ENCODE measurements around the gene ELL2. TPM values are rescaled to one million over a fixed set of nuclear protein-coding genes. Genes with fewer than 3 reads are reported as not detected.
"Not testable (repeated sequence)": the region's sequence is repeated elsewhere in the genome, so short reads cannot be mapped to it uniquely, and the experiment has no call there.

Gene ELL2
- polyA plus RNA-seq, 12 donors: 2.4 to 14.0 (median 4.4) TPM; not detected in 1

DNA sequence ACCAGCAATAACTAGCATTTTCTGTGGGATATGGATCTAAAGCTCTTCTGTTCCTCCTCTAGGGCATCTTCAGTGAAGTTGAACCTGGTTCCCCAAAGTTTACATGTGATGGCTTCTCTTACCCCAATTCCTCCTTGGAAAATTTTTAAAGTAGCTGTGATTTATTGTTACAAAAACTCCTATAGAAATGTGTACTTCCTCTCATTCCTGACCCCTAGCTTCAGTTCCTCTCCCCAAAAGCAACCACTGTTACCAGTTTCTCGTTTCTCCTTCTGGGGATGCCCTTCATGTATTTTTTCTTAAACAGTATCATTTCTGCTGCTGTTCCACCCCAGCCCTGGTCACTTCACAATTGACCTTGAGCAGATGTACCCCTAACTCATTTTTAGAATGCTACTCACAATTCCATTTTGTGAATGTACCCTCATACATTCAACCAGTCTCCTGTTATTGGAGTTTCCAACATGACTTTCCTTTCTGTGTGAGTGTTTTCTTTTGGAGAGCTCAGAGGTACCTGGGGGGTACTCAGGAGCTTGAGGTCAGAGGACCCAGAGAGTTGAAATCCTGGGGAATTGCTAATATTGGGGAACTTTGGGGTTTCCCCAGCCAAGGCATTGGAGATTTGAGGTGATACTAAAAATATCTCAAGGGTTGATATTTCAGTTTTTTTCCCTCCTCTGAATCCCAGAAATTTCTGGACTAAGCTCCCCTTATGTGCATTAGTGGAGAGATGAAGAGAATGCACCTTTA lies 120.5 kb downstream of the ELL2 start:
- no peak for DNase-seq

DNA sequence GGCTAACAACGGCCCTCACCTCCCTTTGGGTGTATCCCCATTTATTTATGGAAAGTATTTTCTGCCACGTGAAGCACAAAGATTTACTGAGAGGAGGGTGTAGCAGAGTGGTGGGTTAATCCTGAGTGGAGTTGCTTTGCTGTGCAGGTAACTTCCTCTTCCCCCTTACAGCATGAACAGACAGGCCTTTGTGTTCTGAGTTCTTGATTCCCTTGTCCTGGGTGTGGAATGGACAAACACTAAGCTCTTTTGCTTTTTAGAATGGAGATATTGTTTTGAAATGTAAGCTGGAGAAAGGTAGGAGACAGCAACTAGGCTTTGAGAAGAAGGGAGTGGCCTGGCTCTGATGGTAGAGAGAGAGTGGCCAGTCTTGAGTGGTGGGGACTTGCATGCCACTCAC lies 122.0 kb downstream of the ELL2 start:
- DNase-seq: no peak

DNA sequence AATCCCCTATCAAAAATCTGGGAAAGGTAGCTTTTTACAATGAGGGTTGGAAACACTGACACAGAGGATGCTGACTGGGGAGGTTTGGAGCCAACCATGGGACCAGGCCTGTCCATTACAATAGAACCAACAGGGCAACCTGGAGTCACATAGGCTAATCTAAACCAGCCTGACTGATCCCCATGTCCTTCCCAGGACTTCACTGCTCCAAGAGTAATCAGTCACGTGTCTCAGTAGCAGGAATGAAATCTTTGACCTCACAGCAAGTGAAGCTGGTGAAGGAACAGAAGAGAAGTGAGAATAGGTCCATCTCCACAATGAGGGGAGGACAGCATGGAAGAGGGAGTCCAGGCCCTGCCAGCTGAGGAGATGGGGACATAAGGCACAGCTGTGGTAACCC lies 123.1 kb downstream of the ELL2 start:
- DNase-seq: no peak

GRCh38 chr5:95838001-95838520 lies 123.6 kb downstream of the ELL2 start:
- DNase-seq: no peak

DNA sequence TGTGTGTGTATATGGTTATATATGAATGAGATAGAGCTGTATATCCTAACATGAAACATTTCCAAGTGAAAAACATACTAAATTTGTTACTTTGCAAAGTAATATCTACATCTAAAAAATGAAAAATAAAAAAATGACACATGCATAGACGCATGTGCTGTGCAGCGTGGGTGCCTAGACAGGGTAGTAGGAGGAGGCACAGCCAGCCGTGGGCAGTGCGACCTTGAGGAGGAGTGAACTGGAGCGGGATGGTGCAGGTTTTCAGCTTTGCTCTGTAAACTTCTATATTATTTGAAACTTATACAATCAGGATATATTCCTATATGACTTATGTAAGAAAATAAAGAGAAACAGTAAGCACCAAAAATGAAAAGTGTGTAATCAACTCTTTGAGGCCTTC lies 124.2 kb downstream of the ELL2 start:
- no peak for DNase-seq

DNA sequence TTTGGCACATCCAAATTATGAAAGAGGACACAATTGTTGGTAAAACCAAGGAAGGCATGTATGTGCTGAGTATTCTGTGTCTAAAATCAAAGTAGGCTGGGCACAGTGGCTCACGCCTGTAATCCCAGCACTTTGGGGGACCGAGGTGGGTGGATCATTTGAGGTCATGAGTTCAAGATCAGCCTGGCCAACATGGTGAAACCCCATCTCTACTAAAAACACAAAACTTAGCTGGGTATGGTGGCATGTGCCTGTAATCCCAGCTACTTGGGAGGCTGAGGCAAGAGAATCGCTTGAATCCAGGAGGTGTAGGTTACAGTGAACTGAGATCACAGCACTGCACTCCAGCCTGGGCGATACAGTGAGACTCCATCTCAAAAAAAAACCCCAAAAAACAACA lies 124.7 kb downstream of the ELL2 start:
- not testable (repeated sequence) for DNase-seq

DNA sequence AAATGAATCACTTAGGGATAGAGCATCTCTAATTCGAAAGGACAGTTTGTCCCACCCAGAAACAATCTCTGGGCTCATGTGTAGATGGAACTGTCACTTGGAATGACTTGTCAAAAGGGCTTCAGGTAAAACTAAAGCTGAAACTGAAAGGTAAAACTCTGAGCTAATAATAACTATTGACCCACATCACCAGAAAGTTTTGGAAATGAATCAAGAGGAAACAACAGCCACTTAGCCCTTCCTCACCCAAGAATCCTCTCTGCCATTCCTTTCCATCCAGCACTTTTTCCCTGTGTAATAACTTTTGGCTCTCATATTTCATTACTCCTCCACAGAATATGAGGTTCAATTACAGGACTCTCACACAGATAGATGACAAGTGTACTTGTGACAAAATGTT lies 125.1 kb downstream of the ELL2 start:
- no peak for DNase-seq

GRCh38 chr5:95835682-95836385 lies 125.8 kb downstream of the ELL2 start:
- DNase-seq: no peak

Other genes starting within 250 kb of the ELL2 start
- 100 to 1,000 TPM in 8 of 12 donors, 10 to 100 TPM in 3, not detected in 1; 69.3 to 137 (median 113) TPM for gene RHOBTB3, start 230.5 kb downstream of the ELL2 start, polyA plus RNA-seq (ENCODE audit: insufficient read length in 12 of 12)
- gene GLRX, start 139.1 kb downstream of the ELL2 start, polyA plus RNA-seq (ENCODE audit: insufficient read length in 12 of 12): 10 to 100 TPM in 9 of 12 donors, 1 to 10 TPM in 2, not detected in 1; 9.2 to 23.3 (median 12.4) TPM

Data from muscle of arm (tissue), 12 donors.